IMR-90 (cell line): ENCODE results near the gene RGS3. TPM values are rescaled to one million over a fixed set of nuclear protein-coding genes. Genes with fewer than 3 reads are reported as not detected.

ENCODE experiments used
- ATAC-seq: fragments of 200-7000 bp; cut with Tn5 transposase; 2 replicates; pipeline ENCODE4 v1.9.1; 2020; ENCODE audit warnings: low read depth, mild to moderate bottlenecking, moderate library complexity
- BruUV-seq: library from RNA; stranded (reverse); fragments of 400-500 nt; replicated peaks from 2 replicates; lab custom pipeline; 2021; lab: Mats Ljungman, UMichigan
- CTCF ChIA-PET: fragments of 300-600 bp; formaldehyde crosslinking; extraction: SDS; loops from one replicate; lab custom pipeline; 2021; ENCODE audit warnings: antibody characterized with exemption; lab: Yijun Ruan, JAX
- POLR2A ChIA-PET: fragments of 300-600 bp; sonication (Branson Sonifier 250); formaldehyde crosslinking; loops from one replicate; lab custom pipeline; 2022; ENCODE audit warnings: antibody characterized with exemption; ENCODE audit not compliant: unreplicated experiment; lab: Charles Lee
- DNase-seq: peaks from one replicate; pipeline ENCODE4 v3.0.0; 2013
- H2AFZ ChIP-seq: replicated peaks from 2 replicates; pipeline ENCODE3; 2013; ENCODE audit warnings: low read length, mild to moderate bottlenecking; ENCODE audit not compliant: poor library complexity
- H2AK5ac ChIP-seq: 2 replicates; pipeline ENCODE4 v1.6.1; 2013; ENCODE audit warnings: low read depth, low read length, inconsistent platforms
- H2AK9ac ChIP-seq: replicated peaks from 2 replicates; pipeline ENCODE3; 2013; ENCODE audit warnings: mild to moderate bottlenecking, low read depth, low read length, moderate library complexity; ENCODE audit not compliant: poor library complexity
- H2BK120ac ChIP-seq: 2 replicates; pipeline ENCODE4 v1.6.1; 2013; ENCODE audit warnings: low read depth, low read length, inconsistent platforms
- H2BK15ac ChIP-seq: 3 replicates; pipeline ENCODE4 v1.6.1; 2013; ENCODE audit warnings: low read depth, low read length, inconsistent platforms
- H2BK20ac ChIP-seq: 2 replicates; pipeline ENCODE4 v1.6.1; 2013; ENCODE audit warnings: low read depth, mild to moderate bottlenecking, inconsistent platforms, low read length, moderate library complexity
- H2BK5ac ChIP-seq: 2 replicates; pipeline ENCODE4 v1.6.1; 2013; ENCODE audit warnings: mild to moderate bottlenecking, low read depth, low read length, inconsistent platforms; ENCODE audit not compliant: poor library complexity, severe bottlenecking
- H3K14ac ChIP-seq: replicated peaks from 2 replicates; pipeline ENCODE4 v1.6.1; 2013; ENCODE audit warnings: low read depth, low read length, inconsistent platforms
- H3K18ac ChIP-seq: 2 replicates; pipeline ENCODE4 v1.6.1; 2013; ENCODE audit warnings: low read depth, low read length, control low read depth
- H3K23ac ChIP-seq: 2 replicates; pipeline ENCODE4 v1.6.1; 2013; ENCODE audit warnings: low read depth, low read length, inconsistent platforms
- H3K27ac ChIP-seq: 2 replicates; pipeline ENCODE4 v1.5.1; 2013; ENCODE audit warnings: mild to moderate bottlenecking, control low read depth, low read length; ENCODE audit not compliant: insufficient read depth
- H3K27me3 ChIP-seq: 2 replicates; pipeline ENCODE4 v1.6.1; 2013; ENCODE audit warnings: low read length; ENCODE audit not compliant: control insufficient read depth, insufficient read depth
- H3K36me3 ChIP-seq: 2 replicates; pipeline ENCODE4 v1.6.1; 2013; ENCODE audit warnings: low read length, mixed read lengths; ENCODE audit not compliant: control insufficient read depth, insufficient read depth
- H3K4ac ChIP-seq: 2 replicates; pipeline ENCODE4 v1.6.1; 2013; ENCODE audit warnings: low read depth, low read length, inconsistent platforms
- H3K4me1 ChIP-seq: 2 replicates; pipeline ENCODE4 v1.6.1; 2013; ENCODE audit warnings: low read length, mixed read lengths; ENCODE audit not compliant: control insufficient read depth, insufficient read depth
- H3K4me2 ChIP-seq: 2 replicates; pipeline ENCODE4 v1.6.1; 2013; ENCODE audit warnings: low read depth, mild to moderate bottlenecking, control low read depth, low read length, moderate library complexity
- H3K4me3 ChIP-seq: 2 replicates; pipeline ENCODE4 v1.5.1; 2013; ENCODE audit warnings: low read depth, mild to moderate bottlenecking, control low read depth, low read length, moderate library complexity; ENCODE audit not compliant: insufficient read depth
- H3K56ac ChIP-seq: 2 replicates; pipeline ENCODE4 v1.6.1; 2013; ENCODE audit warnings: low read length, inconsistent platforms; ENCODE audit not compliant: insufficient read depth; ENCODE audit errors: extremely low read depth
- H3K79me1 ChIP-seq, 2 experiments: 2 replicates each; pipeline ENCODE4 v1.6.1; 2013; ENCODE audit warnings: low read length in 2 of 2, inconsistent platforms in 1 of 2, low read depth in 1 of 2
- H3K9ac ChIP-seq: 2 replicates; pipeline ENCODE4 v1.6.1; 2013; ENCODE audit warnings: low read depth, low read length, control low read depth
- H3K9me1 ChIP-seq: 2 replicates; pipeline ENCODE4 v1.6.1; 2013; ENCODE audit warnings: low read length, inconsistent platforms; ENCODE audit not compliant: insufficient read depth
- H3K9me3 ChIP-seq: 2 replicates; pipeline ENCODE4 v1.6.1; 2013; ENCODE audit warnings: low read length; ENCODE audit not compliant: control insufficient read depth, insufficient read depth
- H4K20me1 ChIP-seq: 2 replicates; pipeline ENCODE4 v1.6.1; 2013; ENCODE audit warnings: low read length, inconsistent platforms; ENCODE audit not compliant: insufficient read depth
- H4K5ac ChIP-seq: 2 replicates; pipeline ENCODE4 v1.6.1; 2013; ENCODE audit warnings: mild to moderate bottlenecking, low read depth, low read length, control low read depth
- H4K8ac ChIP-seq, 2 experiments: 2 replicates each; pipeline ENCODE4 v1.6.1; 2013; ENCODE audit warnings: low read depth in 2 of 2, low read length in 2 of 2, control low read depth in 1 of 2, inconsistent platforms in 1 of 2
- H4K91ac ChIP-seq: 2 replicates; pipeline ENCODE4 v1.6.1; 2013; ENCODE audit warnings: low read depth, low read length, inconsistent platforms; ENCODE audit not compliant: insufficient read depth
- BHLHE40 ChIP-seq: fragments of 150-350 bp; IDR thresholded peaks from 2 replicates; pipeline ENCODE4 v1.6.1; 2016; ENCODE audit warnings: mild to moderate bottlenecking, low read depth, low read length
- CEBPB ChIP-seq: IDR thresholded peaks from 2 replicates; pipeline ENCODE4 v1.6.1; 2012; ENCODE audit warnings: low read depth, low read length, improper control_type of control experiment
- CHD1 ChIP-seq: IDR thresholded peaks from 2 replicates; pipeline ENCODE4 v1.6.1; 2012; ENCODE audit warnings: low read depth, low read length, improper control_type of control experiment
- MAFK ChIP-seq: IDR thresholded peaks from 2 replicates; pipeline ENCODE4 v1.6.1; 2012; ENCODE audit warnings: low read depth, low read length, improper control_type of control experiment
- MAZ ChIP-seq: IDR thresholded peaks from 2 replicates; pipeline ENCODE4 v1.6.1; 2012; ENCODE audit warnings: low read depth, mild to moderate bottlenecking, low read length, improper control_type of control experiment, moderate library complexity, borderline replicate concordance
- NFE2L2 ChIP-seq: fragments of 150-350 bp; IDR thresholded peaks from 2 replicates; pipeline ENCODE4 v1.6.1; 2016; ENCODE audit warnings: low read depth, mild to moderate bottlenecking, low read length
- RAD21 ChIP-seq: IDR thresholded peaks from 2 replicates; pipeline ENCODE4 v1.6.1; 2012; ENCODE audit warnings: low read length, improper control_type of control experiment
- RCOR1 ChIP-seq: IDR thresholded peaks from 2 replicates; pipeline ENCODE4 v1.6.1; 2012; ENCODE audit warnings: mild to moderate bottlenecking, low read length, improper control_type of control experiment; ENCODE audit not compliant: insufficient replicate concordance
- WGBS, 2 experiments: methylation state at CpG; one replicate each; pipeline versions ENCODE4 v1.1.5 to v1.1.7; 2013; ENCODE audit warnings: missing lambda C conversion rate in 2 of 2; ENCODE audit not compliant: insufficient read length in 1 of 2; ENCODE audit errors: extremely low coverage in 2 of 2; 5-methylcytosine and 5-hydroxymethylcytosine counted together
- dilution Hi-C: fragments of 300-500 bp; cut with HindIII; formaldehyde crosslinking; loops from one replicate; pipeline ENCODE4 v1.14.3; 2018; ENCODE audit warnings: low sequenced_read_pairs; ENCODE audit not compliant: unreplicated experiment
- in situ Hi-C: fragments of 300-500 bp; cut with MboI; formaldehyde crosslinking; loops from 3 replicates; pipeline ENCODE4 v1.14.3; 2019; ENCODE audit warnings: low sequenced_read_pairs, inconsistent platforms, mixed read lengths
- intact Hi-C: fragments of 100-400 bp; cut with micrococcal nuclease; formaldehyde crosslinking; loops from 2 replicates; pipeline ENCODE4 v1.10.0; 2022
- polyA plus RNA-seq, 3 experiments: library from polyadenylated mRNA; depleted of rRNA; stranded (reverse); fragments of >200 nt; gene quantifications; 2 replicates each; pipeline ENCODE4 v1.2.3, GENCODE V29; 2012; ENCODE audit warnings: low replicate concordance in 1 of 3
- total RNA-seq: library from RNA; depleted of rRNA; stranded (reverse); fragments of >200 nt; gene quantifications from 2 replicates; pipeline ENCODE4 v1.2.3, GENCODE V29; 2012
- TF ChIP-seq, protein P1 (sequence below): fragments of 150-350 bp; IDR thresholded peaks from 2 replicates; pipeline ENCODE4 v1.6.1; 2017; ENCODE audit warnings: mild to moderate bottlenecking, antibody characterized with exemption, low read length, low read depth
- TF ChIP-seq, protein P2 (sequence below): fragments of 150-350 bp; IDR thresholded peaks from 2 replicates; pipeline ENCODE4 v1.6.1; 2016; ENCODE audit warnings: low read depth, mild to moderate bottlenecking, low read length, moderate library complexity, borderline replicate concordance

RGS3 gene
- total and polyA plus RNA-seq, 2 of the 4 experiments (the other 2 are of a cell fraction): 51.8 to 65.6 TPM

DNA sequence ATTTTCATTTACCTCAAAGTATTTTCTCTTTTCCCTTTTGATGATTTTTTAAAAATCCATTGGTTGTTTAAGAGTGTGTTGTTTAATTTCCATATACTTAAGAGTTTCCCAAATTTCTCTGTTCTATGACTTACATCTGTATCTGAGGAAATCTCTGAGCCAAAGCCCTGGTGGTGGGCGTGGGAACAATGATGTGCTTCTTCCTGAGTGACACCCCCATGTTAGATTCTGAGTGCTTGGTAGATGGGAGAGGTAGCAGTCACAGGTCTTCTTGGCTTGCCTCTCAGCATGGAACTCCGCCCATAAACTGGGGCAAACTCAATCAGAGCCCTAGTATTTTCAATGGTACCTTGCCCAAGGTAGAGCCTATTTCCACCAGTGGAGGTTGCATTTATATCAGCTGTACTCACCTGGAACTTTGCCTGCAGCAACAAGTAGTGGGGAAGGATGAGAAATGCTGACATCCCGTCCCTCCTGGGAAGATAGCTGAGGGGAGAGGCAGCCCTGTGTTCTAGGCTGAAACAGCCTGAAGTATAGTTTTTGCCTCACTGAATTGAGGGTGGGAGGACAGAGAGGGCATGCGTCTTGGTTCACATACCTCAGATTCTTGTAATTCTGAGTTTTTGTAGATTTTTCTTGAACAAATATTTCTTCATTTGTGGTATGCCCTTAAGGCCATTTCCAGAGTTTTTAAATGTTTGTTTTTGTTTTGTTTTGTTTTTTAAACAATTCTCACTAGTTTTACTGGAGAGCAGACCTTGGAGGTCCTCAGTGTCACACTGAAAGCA lies 26.6 kb upstream of the RGS3 start:
- ATAC-seq: peak; percentile 98
- WGBS, 2 experiments: no CpG with 5 or more reads among the region's 4 CpGs
- in situ Hi-C loops: no loop called here

More for the DNA sequence above, 26.6 kb upstream of the RGS3 start:
- peak overlapping the region; percentile 81 for H2BK120ac ChIP-seq
- H2BK5ac ChIP-seq: no peak overlapping the region
- peaks cover 4% of the 10 kb centered on the region; the same call in 1 of the 2 replicates for H3K4me1 ChIP-seq
- peak overlapping the region; percentile 33 for H3K18ac ChIP-seq
- H3K4ac ChIP-seq: peak overlapping the region; percentile 91
- dilution Hi-C loops (no loop called here), intact Hi-C loops (no loop called here)
- ChIA-PET POLR2A (no interaction called here), CTCF (interaction anchor here (0.6 kb wide), 1 partner anchor 212 kb away, joined by 3 read pairs; no protein-coding TSS in a partner anchor)
- H4K5ac ChIP-seq: peak overlapping the region; percentile 73
- peak overlapping the region; percentile 61; the same call in 1 of the 2 replicates for H3K56ac ChIP-seq
- peak overlapping the region; percentile 22; the same call in 1 of the 3 replicates for H2BK15ac ChIP-seq
- no peak overlapping the region for H3K23ac ChIP-seq
- H3K27ac ChIP-seq: peak overlapping the region; percentile 31; the same call in 1 of the 2 replicates
- H3K4me3 ChIP-seq: no peak overlapping the region
- BruUV-seq: no TSS peak
- H3K36me3 ChIP-seq: no peaks in the 10 kb centered on the region
- H3K27me3 ChIP-seq: peaks cover 7% of the 10 kb centered on the region
- peak; percentile 17 for DNase-seq
- TF ChIP-seq, protein P1, sequence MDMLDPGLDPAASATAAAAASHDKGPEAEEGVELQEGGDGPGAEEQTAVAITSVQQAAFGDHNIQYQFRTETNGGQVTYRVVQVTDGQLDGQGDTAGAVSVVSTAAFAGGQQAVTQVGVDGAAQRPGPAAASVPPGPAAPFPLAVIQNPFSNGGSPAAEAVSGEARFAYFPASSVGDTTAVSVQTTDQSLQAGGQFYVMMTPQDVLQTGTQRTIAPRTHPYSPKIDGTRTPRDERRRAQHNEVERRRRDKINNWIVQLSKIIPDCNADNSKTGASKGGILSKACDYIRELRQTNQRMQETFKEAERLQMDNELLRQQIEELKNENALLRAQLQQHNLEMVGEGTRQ: no peak
- no peak for TF ChIP-seq CHD1
- no peak for TF ChIP-seq MAZ
- no peak for TF ChIP-seq MAFK
- no peak for TF ChIP-seq BHLHE40
- no peak for TF ChIP-seq CEBPB
- TF ChIP-seq, protein P2, sequence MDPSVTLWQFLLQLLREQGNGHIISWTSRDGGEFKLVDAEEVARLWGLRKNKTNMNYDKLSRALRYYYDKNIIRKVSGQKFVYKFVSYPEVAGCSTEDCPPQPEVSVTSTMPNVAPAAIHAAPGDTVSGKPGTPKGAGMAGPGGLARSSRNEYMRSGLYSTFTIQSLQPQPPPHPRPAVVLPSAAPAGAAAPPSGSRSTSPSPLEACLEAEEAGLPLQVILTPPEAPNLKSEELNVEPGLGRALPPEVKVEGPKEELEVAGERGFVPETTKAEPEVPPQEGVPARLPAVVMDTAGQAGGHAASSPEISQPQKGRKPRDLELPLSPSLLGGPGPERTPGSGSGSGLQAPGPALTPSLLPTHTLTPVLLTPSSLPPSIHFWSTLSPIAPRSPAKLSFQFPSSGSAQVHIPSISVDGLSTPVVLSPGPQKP: no peak
- no peak for TF ChIP-seq RCOR1
- no peak for TF ChIP-seq NFE2L2
- no peak for TF ChIP-seq RAD21
- H2AK5ac ChIP-seq: peak overlapping the region; percentile 82
- H3K9me3 ChIP-seq: no peaks in the 10 kb centered on the region
- H4K91ac ChIP-seq: peak overlapping the region; percentile 71
- H2AFZ ChIP-seq: peak overlapping the region; percentile 77
- H3K9me1 ChIP-seq: peaks cover 5% of the 10 kb centered on the region; the same call in 1 of the 2 replicates
- no peaks in the 10 kb centered on the region for H3K79me1 ChIP-seq
- H3K4me2 ChIP-seq: peak overlapping the region; percentile 38; the same call in 1 of the 2 replicates
- peak overlapping the region; percentile 82 for H2AK9ac ChIP-seq
- H3K9ac ChIP-seq: peak overlapping the region; percentile 28; the same call in 1 of the 2 replicates
- peak overlapping the region; percentile 68; the same call in 1 of the 2 replicates for H3K14ac ChIP-seq
- H4K8ac ChIP-seq: peak overlapping the region in 1 of 2 experiments; percentile 76; a peak in 1 of 4 replicates
- peak overlapping the region; percentile 88 for H2BK20ac ChIP-seq
- H4K20me1 ChIP-seq: no peaks in the 10 kb centered on the region
